Activated CD4-positive, alpha-beta T cell treated with anti-CD3 and anti-CD28 coated beads, Interleukin-2, amount 50 U/mL, for 48 hours (primary cell): ENCODE measurements around the gene E2F4.

Experiments
- DNase-seq, 2 experiments: peaks; one replicate each; pipeline ENCODE4 v3.0.0-alpha.2; 2020

E2F4 gene

GRCh38 chr16:67210069-67210937 lies 18.3 kb downstream of the E2F4 start:
- DNase-seq: no peak

- no peak for DNase-seq
Observed at GRCh38 chr16:67211674-67212073, 19.7 kb downstream of the E2F4 start.

- DNase-seq: no peak
Observed at GRCh38 chr16:67212766-67213165, 20.8 kb downstream of the E2F4 start.

GRCh38 chr16:67213197-67214019 lies 21.5 kb downstream of the E2F4 start:
- DNase-seq: no peak

GRCh38 chr16:67215706-67216105 lies 23.8 kb downstream of the E2F4 start:
- DNase-seq: no peak

- no peak for DNase-seq
Observed at GRCh38 chr16:67216612-67217490, 24.9 kb downstream of the E2F4 start.

GRCh38 chr16:67223992-67224391 lies 32.0 kb downstream of the E2F4 start:
- no peak for DNase-seq

- DNase-seq: no peak
Observed at GRCh38 chr16:67226295-67226803, 34.4 kb downstream of the E2F4 start.

- peak; percentile 99 for DNase-seq
Observed at GRCh38 chr16:67226804-67227566, 35.0 kb downstream of the E2F4 start, which contains the start of gene TMEM208. Gene TMEM208, plus strand, starts transcription at chr16:67227130. Its CDS starts 89 bp downstream, at chr16:67227219.

GRCh38 chr16:67227567-67227921 lies 35.6 kb downstream of the E2F4 start:
- no peak for DNase-seq

GRCh38 chr16:67228034-67228785 lies 36.3 kb downstream of the E2F4 start:
- no peak for DNase-seq

GRCh38 chr16:67228905-67229304 lies 37.0 kb downstream of the E2F4 start:
- DNase-seq: no peak

- no peak for DNase-seq
Observed at GRCh38 chr16:67229906-67230808, 38.2 kb downstream of the E2F4 start.

GRCh38 chr16:67230809-67231660 lies 39.1 kb downstream of the E2F4 start:
- no peak for DNase-seq

- DNase-seq: no peak
Observed at GRCh38 chr16:67233596-67233995, 41.6 kb downstream of the E2F4 start.

- no peak for DNase-seq
Observed at GRCh38 chr16:67234180-67234597, 42.2 kb downstream of the E2F4 start.

GRCh38 chr16:67235816-67236562 lies 44.0 kb downstream of the E2F4 start:
- DNase-seq: peak; percentile 46 to 56
